HEK293 (cell line): ENCODE results near the gene ANKRD1.

Experiments used
- CTCF ChIA-PET: fragments of 350-600 bp; formaldehyde crosslinking; extraction: SDS; loops from one replicate; lab custom pipeline; 2021; ENCODE audit warnings: antibody characterized with exemption; lab: Yijun Ruan, JAX
- POLR2A ChIA-PET: fragments of 300-600 bp; formaldehyde crosslinking; extraction: SDS; loops from one replicate; lab custom pipeline; 2020; ENCODE audit warnings: antibody characterized with exemption, inconsistent platforms; lab: Yijun Ruan, JAX
- H3K27ac ChIP-seq: fragments of 200-500 bp; sonication (Bioruptor generic); 2 replicates; pipeline ENCODE4 v1.5.1; 2014; ENCODE audit warnings: low read depth, low read length, control low read depth, inconsistent platforms; ENCODE audit errors: extremely low read depth
- H3K36me3 ChIP-seq, 2 experiments: fragments of 200-500 bp in 1 of 2; sonication (Bioruptor generic) in 1 of 2; 1 replicate in 1 of 2; 2 replicates in 1 of 2; pipeline ENCODE4 v1.5.1; 2014 to 2017; ENCODE audit warnings: inconsistent platforms in 2 of 2, low read length in 2 of 2; ENCODE audit not compliant: control insufficient read depth in 2 of 2, insufficient read depth in 1 of 2
- H3K4me1 ChIP-seq: fragments of 200-500 bp; sonication (Bioruptor generic); 2 replicates; pipeline ENCODE4 v1.5.1; 2014; ENCODE audit warnings: mild to moderate bottlenecking, low read length, inconsistent platforms; ENCODE audit not compliant: control insufficient read depth, insufficient read depth
- H3K4me3 ChIP-seq: 2 replicates; pipeline ENCODE4 v1.5.1; 2011; ENCODE audit warnings: low read depth, mild to moderate bottlenecking, control low read depth, low read length, moderate library complexity
- H3K9me3 ChIP-seq: fragments of 200-500 bp; sonication (Bioruptor generic); 2 replicates; pipeline ENCODE4 v1.5.1; 2014; ENCODE audit warnings: low read depth, low read length, inconsistent platforms; ENCODE audit not compliant: control insufficient read depth, insufficient read depth
- GLI4 ChIP-seq: fragments of 450-650 bp; formaldehyde crosslinking; IDR thresholded peaks from 2 replicates; pipeline ENCODE4 v1.5.1; 2016; ENCODE audit warnings: missing biosample characterization, missing genetic modification characterization
- MEIS1 ChIP-seq: sonication (generic); formaldehyde crosslinking; IDR thresholded peaks from 2 replicates; pipeline ENCODE4 v1.8.1; 2022; ENCODE audit warnings: missing genetic modification reagents, mild to moderate bottlenecking, borderline replicate concordance
- RBAK ChIP-seq: fragments of 450-650 bp; formaldehyde crosslinking; IDR thresholded peaks from 2 replicates; pipeline ENCODE4 v1.5.1; 2016; ENCODE audit warnings: missing biosample characterization, missing genetic modification characterization
- WT1 ChIP-seq: fragments of 450-650 bp; formaldehyde crosslinking; IDR thresholded peaks from 2 replicates; pipeline ENCODE4 v1.5.1; 2016; ENCODE audit warnings: missing biosample characterization, missing genetic modification characterization
- YY2 ChIP-seq: fragments of 450-650 bp; formaldehyde crosslinking; IDR thresholded peaks from 2 replicates; pipeline ENCODE4 v1.5.1; 2016; ENCODE audit warnings: missing biosample characterization, missing genetic modification characterization
- ZFP41 ChIP-seq: fragments of 450-650 bp; formaldehyde crosslinking; IDR thresholded peaks from 2 replicates; pipeline ENCODE4 v1.5.1; 2016; ENCODE audit warnings: missing biosample characterization, missing genetic modification characterization, borderline replicate concordance
- ZNF10 ChIP-seq: fragments of 450-650 bp; formaldehyde crosslinking; IDR thresholded peaks from 2 replicates; pipeline ENCODE4 v1.5.1; 2017; ENCODE audit warnings: missing biosample characterization, missing genetic modification characterization
- ZNF23 ChIP-seq: fragments of 450-650 bp; formaldehyde crosslinking; IDR thresholded peaks from 2 replicates; pipeline ENCODE4 v1.5.1; 2016; ENCODE audit warnings: missing biosample characterization, missing genetic modification characterization, borderline replicate concordance
- ZNF24 ChIP-seq: fragments of 450-650 bp; formaldehyde crosslinking; IDR thresholded peaks from 2 replicates; pipeline ENCODE4 v1.5.1; 2016; ENCODE audit warnings: missing biosample characterization, missing genetic modification characterization
- ZNF366 ChIP-seq: fragments of 450-650 bp; formaldehyde crosslinking; conservative IDR thresholded peaks from 2 replicates; pipeline ENCODE4 v1.5.1; 2016; ENCODE audit warnings: missing biosample characterization, missing genetic modification characterization
- ZNF404 ChIP-seq: fragments of 450-650 bp; formaldehyde crosslinking; IDR thresholded peaks from 2 replicates; pipeline ENCODE4 v1.5.1; 2017; ENCODE audit warnings: missing biosample characterization, missing genetic modification characterization
- ZNF654 ChIP-seq: fragments of 450-650 bp; formaldehyde crosslinking; IDR thresholded peaks from 2 replicates; pipeline ENCODE4 v1.5.1; 2016; ENCODE audit warnings: low read depth, missing biosample characterization, missing genetic modification characterization
- ZNF658 ChIP-seq: fragments of 450-650 bp; formaldehyde crosslinking; IDR thresholded peaks from 2 replicates; pipeline ENCODE4; 2016; ENCODE audit warnings: missing biosample characterization, missing genetic modification characterization
- ZNF701 ChIP-seq: fragments of 450-650 bp; formaldehyde crosslinking; IDR thresholded peaks from 2 replicates; pipeline ENCODE4 v1.5.1; 2016; ENCODE audit warnings: missing biosample characterization, missing genetic modification characterization
- ZNF707 ChIP-seq: fragments of 450-650 bp; formaldehyde crosslinking; IDR thresholded peaks from 2 replicates; pipeline ENCODE4 v1.5.1; 2016; ENCODE audit warnings: missing biosample characterization, missing genetic modification characterization
- ZNF785 ChIP-seq: fragments of 450-650 bp; formaldehyde crosslinking; IDR thresholded peaks from 2 replicates; pipeline ENCODE4 v1.5.1; 2016; ENCODE audit warnings: missing biosample characterization, missing genetic modification characterization
- TF ChIP-seq, protein P1 (sequence below): fragments of 450-650 bp; formaldehyde crosslinking; IDR thresholded peaks from 2 replicates; pipeline ENCODE4 v1.5.1; 2016; ENCODE audit warnings: missing biosample characterization, missing genetic modification characterization
- TF ChIP-seq, protein P2 (sequence below): fragments of 450-650 bp; formaldehyde crosslinking; IDR thresholded peaks from 2 replicates; pipeline ENCODE4; 2016; ENCODE audit warnings: missing biosample characterization, missing genetic modification characterization
- TF ChIP-seq, protein P3 (sequence below): fragments of 450-650 bp; formaldehyde crosslinking; IDR thresholded peaks from 2 replicates; pipeline ENCODE4 v1.5.1; 2016; ENCODE audit warnings: missing biosample characterization, missing genetic modification characterization
- TF ChIP-seq, protein P4 (sequence below): fragments of 450-650 bp; formaldehyde crosslinking; IDR thresholded peaks from 2 replicates; pipeline ENCODE4 v1.5.1; 2017; ENCODE audit warnings: missing biosample characterization, missing genetic modification characterization

The ANKRD1 gene

DNA sequence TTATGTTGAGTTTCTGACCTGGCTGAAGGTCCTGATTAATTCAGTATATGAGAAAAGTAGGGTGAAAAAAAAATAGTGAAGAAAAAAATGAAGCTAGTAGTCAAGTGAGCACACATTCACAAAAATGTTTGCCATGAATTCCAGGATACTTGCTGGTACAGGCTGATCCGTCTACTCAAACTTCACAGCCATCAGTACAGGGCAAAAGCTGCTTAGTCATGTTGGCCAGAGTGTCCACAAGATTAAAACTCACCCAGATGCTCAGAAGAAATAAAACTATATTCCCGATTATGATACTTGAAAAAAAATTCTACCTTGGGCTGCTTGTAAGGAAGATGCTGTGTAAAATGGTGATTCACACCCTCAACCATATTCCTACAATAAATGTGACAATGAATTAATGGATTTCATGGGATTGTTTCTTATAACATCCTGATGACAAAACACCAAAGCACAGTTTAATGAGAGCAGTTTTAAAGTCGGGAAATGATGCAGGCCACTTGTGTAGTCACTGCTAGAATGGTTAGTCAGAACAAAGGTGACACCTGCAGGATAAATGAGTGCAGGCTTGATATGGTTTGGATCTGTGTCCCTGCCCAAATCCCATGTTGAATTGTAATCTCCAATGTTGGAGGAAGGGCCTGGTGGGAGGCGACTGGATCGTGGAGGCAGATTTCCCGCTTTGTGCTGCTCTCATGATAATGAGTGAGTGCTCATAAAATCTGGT, 49.2 kb upstream of the ANKRD1 start:
- peaks cover 8% of the 10 kb centered on the region; the same call in 1 of the 2 replicates for H3K4me1 ChIP-seq
- ChIA-PET POLR2A (interaction anchor here (0.7 to 2.4 kb wide), 2 partner anchors 49 to 58 kb away, joined by 3 to 17 read pairs; no protein-coding TSS in a partner anchor), CTCF (interaction anchor here (0.6 to 3.8 kb wide), 11 partner anchors 9 to 1236 kb away, joined by 3 to 38 read pairs (median 3); partner anchors contain the start of gene ANKRD1)
- H3K4me3 ChIP-seq = no peak overlapping the region
- H3K27ac ChIP-seq = no peak overlapping the region
- no peaks in the 10 kb centered on the region for H3K9me3 ChIP-seq
- peak; percentile 39 for TF ChIP-seq ZNF654 (tag by site-specific recombination)
- no peak for TF ChIP-seq ZNF785 (tag by site-specific recombination)
- TF ChIP-seq, all 188 proteins: peak for 1
- H3K36me3 ChIP-seq = no peaks in the 10 kb centered on the region

DNA sequence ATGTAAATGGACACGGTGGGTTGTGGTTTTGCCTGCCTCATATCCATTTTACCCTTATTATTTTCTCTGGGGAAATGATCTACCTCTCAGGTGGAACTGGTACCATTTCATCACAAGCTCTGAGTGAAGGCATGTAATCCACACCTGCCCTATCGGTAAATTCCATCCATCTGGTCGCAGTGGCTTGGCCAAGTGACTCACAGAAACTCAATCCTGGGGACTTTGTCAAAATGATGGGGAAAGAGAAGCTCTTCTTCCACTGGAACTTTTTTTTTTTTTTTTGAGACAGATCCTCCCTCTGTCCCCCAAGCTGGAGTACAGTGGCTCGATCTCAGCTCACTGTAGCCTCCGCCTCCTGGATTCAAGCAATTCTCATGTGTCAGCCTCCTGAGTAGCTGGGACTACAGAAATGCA, 48.2 kb upstream of the ANKRD1 start:
- TF ChIP-seq ZNF707 (tag by site-specific recombination) = no peak
- no peak for TF ChIP-seq ZNF658
- TF ChIP-seq, protein P1, sequence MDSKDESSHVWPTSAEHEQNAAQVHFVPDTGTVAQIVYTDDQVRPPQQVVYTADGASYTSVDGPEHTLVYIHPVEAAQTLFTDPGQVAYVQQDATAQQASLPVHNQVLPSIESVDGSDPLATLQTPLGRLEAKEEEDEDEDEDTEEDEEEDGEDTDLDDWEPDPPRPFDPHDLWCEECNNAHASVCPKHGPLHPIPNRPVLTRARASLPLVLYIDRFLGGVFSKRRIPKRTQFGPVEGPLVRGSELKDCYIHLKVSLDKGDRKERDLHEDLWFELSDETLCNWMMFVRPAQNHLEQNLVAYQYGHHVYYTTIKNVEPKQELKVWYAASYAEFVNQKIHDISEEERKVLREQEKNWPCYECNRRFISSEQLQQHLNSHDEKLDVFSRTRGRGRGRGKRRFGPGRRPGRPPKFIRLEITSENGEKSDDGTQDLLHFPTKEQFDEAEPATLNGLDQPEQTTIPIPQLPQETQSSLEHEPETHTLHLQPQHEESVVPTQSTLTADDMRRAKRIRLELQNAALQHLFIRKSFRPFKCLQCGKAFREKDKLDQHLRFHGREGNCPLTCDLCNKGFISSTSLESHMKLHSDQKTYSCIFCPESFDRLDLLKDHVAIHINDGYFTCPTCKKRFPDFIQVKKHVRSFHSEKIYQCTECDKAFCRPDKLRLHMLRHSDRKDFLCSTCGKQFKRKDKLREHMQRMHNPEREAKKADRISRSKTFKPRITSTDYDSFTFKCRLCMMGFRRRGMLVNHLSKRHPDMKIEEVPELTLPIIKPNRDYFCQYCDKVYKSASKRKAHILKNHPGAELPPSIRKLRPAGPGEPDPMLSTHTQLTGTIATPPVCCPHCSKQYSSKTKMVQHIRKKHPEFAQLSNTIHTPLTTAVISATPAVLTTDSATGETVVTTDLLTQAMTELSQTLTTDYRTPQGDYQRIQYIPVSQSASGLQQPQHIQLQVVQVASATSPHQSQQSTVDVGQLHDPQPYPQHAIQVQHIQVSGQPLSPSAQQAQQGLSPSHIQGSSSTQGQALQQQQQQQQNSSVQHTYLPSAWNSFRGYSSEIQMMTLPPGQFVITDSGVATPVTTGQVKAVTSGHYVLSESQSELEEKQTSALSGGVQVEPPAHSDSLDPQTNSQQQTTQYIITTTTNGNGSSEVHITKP (tag by site-specific recombination) = peak; percentile 63; the same call in 1 of the 2 replicates
- TF ChIP-seq, protein P2, sequence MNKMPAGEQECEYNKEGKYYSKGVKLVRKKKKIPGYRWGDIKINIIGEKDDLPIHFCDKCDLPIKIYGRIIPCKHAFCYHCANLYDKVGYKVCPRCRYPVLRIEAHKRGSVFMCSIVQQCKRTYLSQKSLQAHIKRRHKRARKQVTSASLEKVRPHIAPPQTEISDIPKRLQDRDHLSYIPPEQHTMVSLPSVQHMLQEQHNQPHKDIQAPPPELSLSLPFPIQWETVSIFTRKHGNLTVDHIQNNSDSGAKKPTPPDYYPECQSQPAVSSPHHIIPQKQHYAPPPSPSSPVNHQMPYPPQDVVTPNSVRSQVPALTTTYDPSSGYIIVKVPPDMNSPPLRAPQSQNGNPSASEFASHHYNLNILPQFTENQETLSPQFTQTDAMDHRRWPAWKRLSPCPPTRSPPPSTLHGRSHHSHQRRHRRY (tag by site-specific recombination) = no peak
- no peak for TF ChIP-seq YY2
- no peak overlapping the region for H3K4me3 ChIP-seq
- CTCF ChIA-PET = interaction anchor here (0.6 to 3.8 kb wide), 12 partner anchors 8 to 711 kb away, joined by 3 to 38 read pairs (median 3); partner anchors contain the start of gene ANKRD1
- H3K9me3 ChIP-seq = no peaks in the 10 kb centered on the region
- H3K27ac ChIP-seq = no peak overlapping the region
- no peaks in the 10 kb centered on the region for H3K36me3 ChIP-seq
- peaks cover 8% of the 10 kb centered on the region; the same call in 1 of the 2 replicates for H3K4me1 ChIP-seq
- POLR2A ChIA-PET = interaction anchor here (1.0 to 2.4 kb wide), 3 partner anchors 48 to 939 kb away, joined by 6 to 17 read pairs (median 8); partner anchors contain the start of gene ANKRD1

DNA sequence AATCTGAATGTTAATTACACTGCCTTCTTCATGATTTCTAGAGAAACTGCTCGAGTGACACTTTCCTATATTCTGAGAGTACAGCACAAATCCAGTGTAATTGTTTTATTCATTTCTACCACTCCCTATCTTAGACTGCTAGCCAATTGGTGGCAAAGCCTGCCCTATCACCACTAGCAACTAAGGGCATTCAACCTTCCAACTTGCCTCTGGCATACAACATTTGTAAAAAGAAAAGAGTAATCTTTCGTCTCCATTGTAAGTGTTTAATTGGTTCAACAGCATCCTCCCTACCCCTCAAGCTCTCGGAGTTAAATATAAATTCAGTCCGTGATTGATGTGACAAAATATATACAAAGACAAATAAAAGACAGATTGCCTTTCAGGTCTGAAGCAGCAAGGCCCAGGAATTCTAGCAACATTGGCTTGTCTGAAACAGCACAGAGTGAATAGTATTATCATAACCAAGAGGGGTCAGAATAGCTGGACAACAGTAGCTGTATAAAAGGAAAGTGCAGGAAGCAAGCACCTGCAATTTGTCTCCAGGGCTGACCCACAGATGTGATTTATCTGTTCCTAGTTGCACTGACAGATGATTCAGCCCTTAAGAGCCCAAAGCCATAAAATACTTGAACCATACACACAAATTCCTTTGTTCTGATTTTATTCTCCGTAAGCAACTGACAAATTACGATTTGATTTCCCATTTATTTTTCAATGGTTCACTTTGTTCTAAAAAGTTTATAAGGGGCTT, 47.6 kb upstream of the ANKRD1 start:
- ChIA-PET POLR2A (interaction anchor here (1.0 to 2.4 kb wide), 3 partner anchors 48 to 940 kb away, joined by 6 to 17 read pairs (median 8); partner anchors contain the start of gene ANKRD1), CTCF (interaction anchor here (0.7 to 3.8 kb wide), 9 partner anchors 12 to 281 kb away, joined by 3 to 38 read pairs (median 3); partner anchors contain the start of gene ANKRD1)
- no peak overlapping the region for H3K4me3 ChIP-seq
- TF ChIP-seq WT1 (tag by site-specific recombination) = peak; percentile 94
- no peak for TF ChIP-seq ZNF24 (tag by site-specific recombination)
- TF ChIP-seq ZNF366 (tag by site-specific recombination) = no peak
- TF ChIP-seq, protein P3, sequence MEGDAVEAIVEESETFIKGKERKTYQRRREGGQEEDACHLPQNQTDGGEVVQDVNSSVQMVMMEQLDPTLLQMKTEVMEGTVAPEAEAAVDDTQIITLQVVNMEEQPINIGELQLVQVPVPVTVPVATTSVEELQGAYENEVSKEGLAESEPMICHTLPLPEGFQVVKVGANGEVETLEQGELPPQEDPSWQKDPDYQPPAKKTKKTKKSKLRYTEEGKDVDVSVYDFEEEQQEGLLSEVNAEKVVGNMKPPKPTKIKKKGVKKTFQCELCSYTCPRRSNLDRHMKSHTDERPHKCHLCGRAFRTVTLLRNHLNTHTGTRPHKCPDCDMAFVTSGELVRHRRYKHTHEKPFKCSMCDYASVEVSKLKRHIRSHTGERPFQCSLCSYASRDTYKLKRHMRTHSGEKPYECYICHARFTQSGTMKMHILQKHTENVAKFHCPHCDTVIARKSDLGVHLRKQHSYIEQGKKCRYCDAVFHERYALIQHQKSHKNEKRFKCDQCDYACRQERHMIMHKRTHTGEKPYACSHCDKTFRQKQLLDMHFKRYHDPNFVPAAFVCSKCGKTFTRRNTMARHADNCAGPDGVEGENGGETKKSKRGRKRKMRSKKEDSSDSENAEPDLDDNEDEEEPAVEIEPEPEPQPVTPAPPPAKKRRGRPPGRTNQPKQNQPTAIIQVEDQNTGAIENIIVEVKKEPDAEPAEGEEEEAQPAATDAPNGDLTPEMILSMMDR (tag by site-specific recombination) = no peak
- TF ChIP-seq RBAK (tag by site-specific recombination) = no peak
- no peak for TF ChIP-seq ZNF23 (tag by site-specific recombination)
- TF ChIP-seq, protein P4, sequence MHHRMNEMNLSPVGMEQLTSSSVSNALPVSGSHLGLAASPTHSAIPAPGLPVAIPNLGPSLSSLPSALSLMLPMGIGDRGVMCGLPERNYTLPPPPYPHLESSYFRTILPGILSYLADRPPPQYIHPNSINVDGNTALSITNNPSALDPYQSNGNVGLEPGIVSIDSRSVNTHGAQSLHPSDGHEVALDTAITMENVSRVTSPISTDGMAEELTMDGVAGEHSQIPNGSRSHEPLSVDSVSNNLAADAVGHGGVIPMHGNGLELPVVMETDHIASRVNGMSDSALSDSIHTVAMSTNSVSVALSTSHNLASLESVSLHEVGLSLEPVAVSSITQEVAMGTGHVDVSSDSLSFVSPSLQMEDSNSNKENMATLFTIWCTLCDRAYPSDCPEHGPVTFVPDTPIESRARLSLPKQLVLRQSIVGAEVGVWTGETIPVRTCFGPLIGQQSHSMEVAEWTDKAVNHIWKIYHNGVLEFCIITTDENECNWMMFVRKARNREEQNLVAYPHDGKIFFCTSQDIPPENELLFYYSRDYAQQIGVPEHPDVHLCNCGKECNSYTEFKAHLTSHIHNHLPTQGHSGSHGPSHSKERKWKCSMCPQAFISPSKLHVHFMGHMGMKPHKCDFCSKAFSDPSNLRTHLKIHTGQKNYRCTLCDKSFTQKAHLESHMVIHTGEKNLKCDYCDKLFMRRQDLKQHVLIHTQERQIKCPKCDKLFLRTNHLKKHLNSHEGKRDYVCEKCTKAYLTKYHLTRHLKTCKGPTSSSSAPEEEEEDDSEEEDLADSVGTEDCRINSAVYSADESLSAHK (tag by site-specific recombination) = no peak
- no peak for TF ChIP-seq ZNF10
- no peak for TF ChIP-seq GLI4
- TF ChIP-seq ZFP41 = no peak
- TF ChIP-seq ZNF701 = no peak
- TF ChIP-seq MEIS1 = 0 out of 2 replicates have a peak, but pooled peaks have one; percentile 68
- TF ChIP-seq ZNF404 = no peak

More for the DNA sequence above, 47.6 kb upstream of the ANKRD1 start:
- Histone ChIP-seq H3K9me3 (no peaks in the 10 kb centered on the region), H3K4me1 (peaks cover 8% of the 10 kb centered on the region; the same call in 1 of the 2 replicates), H3K27ac (no peak overlapping the region), H3K36me3 (no peaks in the 10 kb centered on the region)
